PC-9 (cell line): Measurements from ENCODE around the gene AIP.

Experiments
- CTCF ChIP-seq: fragments of 200-600 bp; sonication (generic); conservative IDR thresholded peaks from 2 replicates; pipeline ENCODE4 v1.6.1; 2017; ENCODE audit warnings: mixed run types, antibody characterized with exemption, mild to moderate bottlenecking, moderate library complexity
- EZH2 ChIP-seq: fragments of 200-600 bp; sonication (generic); IDR thresholded peaks from 2 replicates; pipeline ENCODE4 v1.8.0; 2017; ENCODE audit warnings: antibody characterized with exemption, low read depth

- no peak for TF ChIP-seq CTCF
- no peak for TF ChIP-seq EZH2
Observed at GRCh38 chr11:67492069-67492727, 9.4 kb downstream of the AIP start.
